ENCODE data around the gene ZC3H18.
A peak's percentile ranks its signal among the peaks of the same experiment; 100 is the strongest.

ZC3H18 gene

GRCh38 chr16:88634994-88635670 is 64.9 kb downstream of the ZC3H18 start:
- H3K4me3 ChIP-seq (ENCODE audit: low read length) = peak overlapping the region; percentile 43
- DNase-seq (ENCODE audit: low read depth) = no peak
- TF ChIP-seq CTCF (conservative IDR thresholded peaks at IDR 0.05; ENCODE audit: low read length) = peak; percentile 34

- no peak for DNase-seq (ENCODE audit: low read depth)
- H3K4me3 ChIP-seq (ENCODE audit: low read length) = no peak overlapping the region
- no peak for TF ChIP-seq CTCF (conservative IDR thresholded peaks at IDR 0.05; ENCODE audit: low read length)
These were observed 65.6 kb downstream of the ZC3H18 start for GRCh38 chr16:88635671-88636319.

- DNase-seq (ENCODE audit: low read depth) = no peak
- TF ChIP-seq CTCF (conservative IDR thresholded peaks at IDR 0.05; ENCODE audit: low read length) = no peak
- H3K4me3 ChIP-seq (ENCODE audit: low read length) = no peak overlapping the region
These were observed 66.5 kb downstream of the ZC3H18 start for GRCh38 chr16:88636488-88637265.

GRCh38 chr16:88638323-88639230 is 68.4 kb downstream of the ZC3H18 start, which contains the start of gene IL17C:
TSS of gene IL17C (plus strand) at chr16:88638572. CDS start at chr16:88638642, 70 bp downstream.
- no peak for TF ChIP-seq CTCF (conservative IDR thresholded peaks at IDR 0.05; ENCODE audit: low read length)
- H3K4me3 ChIP-seq (ENCODE audit: low read length) = no peak within 1 kb of the TSS
- no peak for DNase-seq (ENCODE audit: low read depth)

- no peak overlapping the region for H3K4me3 ChIP-seq (ENCODE audit: low read length)
- DNase-seq (ENCODE audit: low read depth) = no peak
- TF ChIP-seq CTCF (conservative IDR thresholded peaks at IDR 0.05; ENCODE audit: low read length) = no peak
These were observed 69.2 kb downstream of the ZC3H18 start for GRCh38 chr16:88639231-88640038.

GRCh38 chr16:88640039-88640495 is 69.9 kb downstream of the ZC3H18 start:
- no peak overlapping the region for H3K4me3 ChIP-seq (ENCODE audit: low read length)
- no peak for TF ChIP-seq CTCF (conservative IDR thresholded peaks at IDR 0.05; ENCODE audit: low read length)
- DNase-seq (ENCODE audit: low read depth) = no peak
